RKO (cell line): ENCODE data around the gene ZNF180.
"Not testable (repeated sequence)": the region's sequence is repeated elsewhere in the genome, so short reads cannot be mapped to it uniquely, and the experiment has no call there.

ENCODE experiments used
- DNase-seq: peaks from one replicate; pipeline ENCODE4 v3.0.0-alpha.2; 2016; ENCODE audit warnings: low spot score

The ZNF180 gene

DNA sequence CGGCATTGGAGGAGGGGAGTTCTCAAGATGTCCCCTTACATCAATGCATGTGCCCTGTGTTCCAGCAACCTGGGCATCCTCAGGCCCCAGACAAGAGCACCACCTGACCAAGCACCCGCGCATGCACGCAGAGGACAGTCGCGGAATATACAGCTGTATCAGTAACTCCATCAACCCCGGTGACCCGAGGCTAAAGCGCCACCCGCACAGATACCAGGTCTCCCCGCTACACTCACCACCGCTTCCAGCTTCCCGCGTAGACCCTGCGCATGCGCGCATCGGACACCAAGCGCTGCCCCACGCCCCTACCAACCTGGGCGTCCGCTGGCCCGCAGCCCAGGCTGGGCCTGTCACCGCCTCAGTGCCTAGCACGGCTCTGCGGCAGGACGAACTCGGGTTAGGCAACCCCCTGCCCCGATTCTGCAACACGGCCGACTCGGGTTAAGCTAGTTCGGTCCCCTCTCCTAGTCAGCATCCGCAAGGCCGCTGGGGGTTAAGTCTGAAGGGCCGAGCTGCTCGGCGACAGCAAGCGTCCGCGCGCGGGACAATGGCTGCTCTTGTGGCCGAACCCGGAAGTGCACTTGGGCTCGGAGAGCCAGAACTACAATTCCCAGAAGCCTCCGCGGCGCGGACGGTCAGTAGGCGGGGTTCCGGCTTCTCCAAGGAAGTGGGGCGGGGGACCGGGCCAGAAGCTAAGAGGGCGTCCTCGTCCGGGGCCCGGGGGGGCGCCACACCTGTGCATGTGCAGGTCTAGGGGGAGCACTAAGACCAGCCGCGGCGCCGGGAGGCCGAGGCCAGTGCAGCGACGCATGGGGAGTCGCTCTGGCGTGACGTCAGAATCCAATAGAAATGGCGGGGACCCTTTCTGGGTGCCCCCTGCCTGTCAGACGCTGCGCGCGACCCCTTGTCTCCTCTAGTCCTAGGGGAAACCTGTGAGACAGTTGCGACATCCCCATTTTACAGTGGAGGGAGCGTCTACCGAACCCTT lies at the start of gene ZNF180:
TSS of gene ZNF180 (minus strand) at position 561 of the 988 bp plus-strand sequence. CDS start 3,188 bp downstream, outside the sequence.
- peak; percentile 96 for DNase-seq

DNA sequence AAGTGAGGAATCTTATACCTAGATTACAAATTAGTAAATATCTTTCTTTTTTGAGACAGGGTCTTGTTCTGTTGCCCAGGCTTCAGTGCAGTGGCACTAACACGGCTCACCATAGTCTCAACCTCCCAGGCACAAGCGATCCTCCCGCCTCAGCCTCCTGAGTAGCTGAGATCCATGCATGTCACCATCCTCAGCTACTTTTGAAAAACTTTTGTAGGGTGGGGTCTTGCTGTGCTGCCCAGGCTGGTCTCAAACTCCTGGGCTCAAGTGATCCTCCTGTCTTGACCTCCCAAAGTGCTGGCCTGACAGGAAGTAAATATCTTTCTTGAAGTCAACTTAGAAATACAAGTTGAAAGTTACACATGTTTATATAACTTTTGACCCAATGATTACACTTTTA lies 49.2 kb upstream of the ZNF180 start:
- DNase-seq = no peak

DNA sequence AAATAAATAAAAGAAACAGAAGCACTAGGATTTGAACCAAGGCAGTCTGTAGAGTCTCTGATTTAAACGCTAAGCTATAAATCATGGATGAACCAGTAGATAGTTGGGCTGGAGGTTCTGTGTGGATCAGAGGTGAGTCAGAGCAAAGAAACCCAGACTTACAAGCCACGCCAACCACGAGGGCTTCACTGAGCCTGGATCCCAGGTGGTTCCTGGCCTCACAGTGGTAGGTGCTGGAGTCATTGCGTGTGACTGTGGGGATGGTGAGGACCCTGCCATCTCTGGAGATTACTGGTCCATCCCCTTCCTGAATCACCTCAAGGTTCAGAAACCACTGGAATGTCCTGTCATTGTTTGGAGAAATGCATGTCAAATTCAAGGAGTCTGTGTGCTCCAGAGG lies 48.4 kb upstream of the ZNF180 start:
- no peak for DNase-seq

DNA sequence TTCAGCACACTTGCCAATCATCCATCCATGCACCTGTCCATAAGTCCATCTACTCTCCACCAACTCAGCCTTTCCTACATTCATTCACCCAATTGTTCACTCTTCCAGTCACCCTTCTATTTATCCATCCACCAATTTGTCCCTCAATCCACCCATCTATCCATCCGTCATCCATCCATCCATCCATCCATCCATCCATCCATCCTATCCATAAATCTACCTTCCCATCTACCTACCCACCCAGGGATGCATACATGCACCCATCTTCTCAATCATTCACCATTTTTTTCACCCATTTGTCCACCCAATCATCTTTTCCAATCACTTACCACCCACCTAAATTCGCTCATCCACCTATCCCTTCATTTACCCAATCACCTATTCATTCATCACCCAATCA lies 43.7 kb upstream of the ZNF180 start:
- no peak for DNase-seq

DNA sequence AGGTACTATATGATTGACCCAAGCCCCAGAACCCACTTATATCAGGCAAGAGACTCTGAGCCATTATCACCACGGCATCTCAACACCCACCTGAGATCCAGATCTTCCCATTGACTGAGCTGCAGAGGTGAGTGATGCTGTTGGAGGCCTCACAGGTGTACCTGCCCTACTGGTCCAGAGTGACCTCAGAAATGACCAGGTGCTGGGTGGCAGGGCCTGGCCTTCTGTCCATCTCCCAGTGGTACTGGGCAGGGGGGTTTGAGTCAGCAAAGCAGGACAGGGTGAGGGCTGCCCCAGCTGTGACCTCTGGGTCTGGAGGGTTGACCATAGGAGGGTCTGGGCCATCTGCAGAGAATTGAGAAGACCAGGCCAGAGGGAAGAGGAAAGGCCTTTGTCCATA lies 42.3 kb upstream of the ZNF180 start:
- DNase-seq = no peak

DNA sequence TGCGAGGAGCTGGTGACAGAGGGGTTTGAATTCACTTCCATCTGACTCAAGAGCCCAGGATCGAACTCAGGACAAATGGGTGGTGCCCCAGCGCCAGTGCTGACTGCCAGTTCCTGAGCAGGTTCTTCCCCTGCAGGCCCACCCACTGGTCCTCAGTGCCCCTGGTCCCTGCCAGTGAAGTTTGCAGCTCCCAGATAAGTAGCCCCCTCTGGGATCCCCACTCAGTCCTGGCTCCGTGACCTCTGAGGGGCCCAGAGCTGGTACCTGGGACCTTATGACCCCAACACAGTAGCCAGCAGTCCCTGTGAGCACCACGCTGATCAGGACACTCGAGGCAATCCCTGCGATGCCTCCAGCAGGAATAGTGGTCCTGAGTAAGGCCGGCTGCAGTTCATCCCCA lies 40.4 kb upstream of the ZNF180 start:
- no peak for DNase-seq

DNA sequence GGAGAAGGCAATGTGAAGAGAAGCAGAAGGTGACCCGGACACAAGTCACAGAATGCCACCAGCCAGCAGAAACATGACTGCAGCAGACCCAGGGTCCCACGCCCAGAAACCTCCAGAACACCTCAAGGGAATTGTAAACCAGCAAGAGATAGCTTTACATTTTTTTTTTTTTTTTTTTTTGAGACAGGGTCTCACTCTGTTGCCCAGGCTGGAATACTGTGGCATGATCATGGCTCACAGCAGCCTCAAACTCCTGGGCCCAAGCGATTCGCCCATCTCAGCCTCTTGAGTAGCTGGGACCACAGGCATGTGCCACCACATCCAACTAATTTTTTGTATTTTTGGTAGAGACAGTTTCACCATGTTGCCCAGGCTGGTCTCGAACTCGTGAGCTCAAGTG lies 39.7 kb upstream of the ZNF180 start:
- no peak for DNase-seq

DNA sequence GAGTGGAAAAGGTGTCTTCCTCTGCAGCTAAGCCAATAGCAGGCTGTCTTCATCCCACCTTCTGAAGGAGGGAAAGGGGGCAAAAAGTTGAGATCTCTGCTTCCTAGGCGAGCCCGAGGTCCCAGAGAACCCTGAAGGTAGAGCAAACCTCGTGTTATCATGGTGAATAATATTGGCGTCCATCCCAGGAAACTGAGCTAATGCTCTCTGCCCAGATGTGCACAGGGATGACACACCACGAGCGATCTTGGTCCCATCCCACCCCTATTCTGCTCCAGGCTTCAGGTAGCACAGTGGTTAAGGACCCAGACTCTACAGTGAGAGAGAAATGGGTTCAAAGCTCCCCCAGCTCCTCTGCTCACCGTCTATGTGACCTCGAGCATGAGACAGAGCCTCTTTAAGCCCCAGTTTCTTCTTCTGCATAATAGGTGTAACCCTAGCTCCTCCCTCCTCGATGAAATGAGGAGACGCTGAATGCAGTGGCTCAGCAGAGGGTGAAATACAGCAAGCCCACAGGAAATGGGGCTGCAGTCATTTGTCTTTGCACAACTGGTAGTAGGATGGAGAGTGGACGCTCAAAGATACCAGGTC lies 39.0 kb upstream of the ZNF180 start:
- peak; percentile 18 for DNase-seq

DNA sequence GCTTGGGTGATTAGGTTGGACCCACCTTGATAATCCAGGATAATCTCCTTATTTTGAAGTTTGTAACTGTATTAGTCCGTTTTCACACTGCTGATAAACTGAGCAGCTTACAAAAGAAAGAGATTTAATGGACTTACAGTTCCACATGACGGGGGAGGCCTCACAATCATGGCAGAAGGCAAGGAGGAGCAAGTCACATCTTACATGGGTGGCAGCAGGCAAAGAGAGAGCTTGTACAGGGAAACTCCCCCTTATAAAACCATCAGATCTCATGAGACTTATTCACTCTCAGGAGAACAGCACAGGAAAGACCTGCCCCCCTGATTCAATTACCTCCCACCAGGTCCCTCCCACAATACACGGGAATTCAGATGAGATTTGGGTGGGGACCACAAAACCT lies 35.0 kb upstream of the ZNF180 start:
- DNase-seq = not testable (repeated sequence)

DNA sequence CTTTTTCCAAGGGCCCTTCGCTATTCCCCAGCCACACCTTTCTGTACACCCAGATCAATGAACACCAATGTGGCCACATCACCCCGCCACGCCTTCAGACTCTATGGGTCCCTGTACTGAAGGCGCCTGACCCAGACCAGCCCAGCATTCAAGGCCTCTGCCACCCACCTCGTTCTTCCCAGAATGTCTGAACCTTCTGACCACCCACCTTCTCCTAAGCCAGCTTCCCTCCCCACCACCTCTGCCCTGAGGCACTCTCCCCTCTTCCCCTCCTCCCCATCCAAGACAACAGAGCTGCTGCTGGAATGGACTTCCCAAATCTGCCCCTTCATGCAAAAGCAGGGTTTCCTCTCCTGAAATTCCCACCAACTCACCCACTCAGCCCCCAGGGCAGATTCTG lies 32.5 kb upstream of the ZNF180 start:
- no peak for DNase-seq

DNA sequence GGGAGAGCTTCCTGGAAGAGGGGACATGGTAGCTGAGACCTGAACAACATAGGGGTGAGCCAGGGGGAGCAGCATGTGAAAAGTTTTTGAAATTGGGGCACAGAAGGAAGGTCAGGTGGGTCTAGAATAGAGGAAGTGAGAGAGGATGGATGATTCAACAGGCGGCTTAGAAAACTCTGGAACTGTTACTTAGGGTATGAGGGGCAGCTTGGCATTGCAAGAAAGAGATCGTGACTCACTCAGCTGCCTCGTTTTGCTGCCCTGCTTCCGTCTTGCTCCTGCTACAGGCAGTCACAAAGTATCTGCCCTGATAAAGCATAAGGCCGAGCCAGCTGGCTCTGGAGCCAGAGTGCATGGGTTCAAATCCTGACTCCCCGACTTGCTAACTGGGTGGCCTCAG lies 30.5 kb upstream of the ZNF180 start:
- peak; percentile 48 for DNase-seq

DNA sequence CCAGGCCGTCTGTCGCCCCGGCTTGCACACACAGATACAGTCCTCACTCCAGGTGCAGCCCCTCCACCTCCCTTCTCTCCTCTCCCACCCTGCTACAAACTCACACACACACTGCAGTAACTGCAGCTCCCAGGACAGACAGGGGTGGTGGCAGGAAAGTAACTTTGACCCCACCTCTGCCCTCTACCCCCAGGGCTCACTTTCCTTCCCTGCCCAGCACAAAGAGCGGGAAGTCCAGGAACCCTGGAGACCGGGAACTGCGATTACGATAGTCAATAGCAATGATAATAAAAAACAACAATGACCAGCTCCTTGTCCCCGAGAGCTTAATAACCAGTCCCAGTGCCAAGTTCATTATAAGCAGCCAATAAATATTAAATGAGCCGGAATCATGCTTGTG lies 29.2 kb upstream of the ZNF180 start, which contains the start of gene CEACAM20:
TSS of gene CEACAM20 (minus strand) at position 140 of the 400 bp plus-strand sequence. CDS start 166 bp downstream, outside the sequence.
- no peak for DNase-seq

DNA sequence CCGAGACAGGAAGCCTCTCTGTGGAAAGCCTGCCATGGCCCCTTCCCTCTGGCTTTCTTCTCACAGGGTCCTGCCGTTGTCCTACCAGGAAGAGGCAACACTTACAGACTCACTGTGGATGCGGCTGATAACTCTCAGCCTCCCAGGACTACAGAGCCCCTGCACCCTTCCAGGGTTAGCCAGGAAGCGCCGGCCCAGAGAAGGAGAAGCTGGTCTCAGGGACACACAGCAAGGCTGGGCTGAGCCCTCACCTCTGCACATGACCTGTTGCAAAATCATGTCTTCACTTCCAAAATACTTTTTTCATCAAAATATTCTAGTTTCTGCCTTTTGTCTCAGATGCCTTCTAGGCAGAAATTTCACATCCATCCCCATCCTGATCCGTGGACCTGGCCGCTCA lies 27.2 kb upstream of the ZNF180 start:
- DNase-seq = no peak

DNA sequence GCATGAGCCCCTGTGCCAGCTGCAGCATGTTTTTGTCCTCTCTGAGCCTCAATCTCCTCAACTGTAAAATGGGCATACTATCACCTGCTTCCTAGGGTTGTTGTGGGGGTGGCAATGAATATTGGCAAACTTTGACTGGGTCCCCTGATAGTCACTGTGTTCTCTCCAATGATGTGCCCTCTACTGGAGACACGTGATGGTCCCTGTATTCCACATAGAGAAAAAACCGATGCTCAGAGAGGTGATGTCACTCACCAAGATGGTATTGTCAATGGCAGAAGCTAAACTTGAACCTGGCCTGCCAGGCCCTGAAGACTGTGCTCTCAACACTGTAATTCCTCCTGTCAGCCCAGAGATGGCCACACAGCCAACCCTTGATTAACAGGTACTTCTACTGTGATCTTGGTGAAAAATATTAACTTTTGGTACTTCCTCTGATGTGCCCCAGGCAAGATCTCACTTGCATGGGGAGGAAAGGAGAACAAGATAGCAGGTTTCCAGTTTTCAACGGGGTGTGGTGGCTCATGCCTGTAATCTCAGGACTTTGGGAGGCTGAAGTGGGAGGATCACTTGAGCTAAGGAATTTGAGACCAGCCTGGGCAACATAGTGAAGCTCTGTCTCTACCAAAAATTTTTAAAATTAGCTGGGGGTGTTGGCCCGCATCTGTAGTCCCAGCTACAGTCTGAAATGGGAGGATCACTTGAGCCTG lies 25.6 kb upstream of the ZNF180 start:
- DNase-seq = no peak

DNA sequence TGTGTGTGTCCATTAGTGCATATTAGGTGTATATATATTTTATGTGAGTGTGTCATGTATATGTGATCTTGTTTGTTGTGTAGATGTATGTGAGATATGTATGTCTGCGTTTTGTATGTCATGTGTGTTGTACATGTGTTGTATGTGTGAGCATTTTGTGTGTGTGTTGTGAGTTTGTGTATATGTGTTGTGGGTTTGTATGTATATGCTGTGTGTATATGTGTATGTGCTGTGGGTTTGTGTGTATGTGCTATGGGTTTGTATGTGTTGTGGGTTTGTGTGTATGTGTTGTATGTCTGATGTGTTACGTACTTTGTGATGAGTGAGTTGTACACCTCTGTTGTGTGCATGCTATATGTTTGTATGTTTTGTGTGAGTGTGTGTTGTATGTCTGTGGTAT lies 21.0 kb upstream of the ZNF180 start:
- no peak for DNase-seq

DNA sequence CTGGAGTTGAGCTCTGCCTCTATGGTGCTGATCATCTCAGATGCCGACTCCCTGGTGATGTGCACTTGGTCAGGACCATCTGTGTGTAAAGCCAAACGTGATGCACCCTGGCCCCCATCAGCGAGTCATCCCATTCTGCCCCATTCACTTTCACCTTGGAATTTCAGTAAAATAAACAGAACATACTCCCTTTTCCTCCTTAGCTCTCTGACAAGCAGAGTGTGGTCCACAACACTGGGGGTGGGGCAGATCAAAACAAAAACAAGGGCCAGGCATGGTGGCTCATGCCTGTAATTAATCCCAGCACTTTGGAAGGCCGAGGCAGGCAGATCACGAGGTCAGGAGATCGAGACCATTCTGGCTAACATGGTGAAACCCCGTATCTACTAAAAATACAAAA lies 16.8 kb upstream of the ZNF180 start:
- no peak for DNase-seq

DNA sequence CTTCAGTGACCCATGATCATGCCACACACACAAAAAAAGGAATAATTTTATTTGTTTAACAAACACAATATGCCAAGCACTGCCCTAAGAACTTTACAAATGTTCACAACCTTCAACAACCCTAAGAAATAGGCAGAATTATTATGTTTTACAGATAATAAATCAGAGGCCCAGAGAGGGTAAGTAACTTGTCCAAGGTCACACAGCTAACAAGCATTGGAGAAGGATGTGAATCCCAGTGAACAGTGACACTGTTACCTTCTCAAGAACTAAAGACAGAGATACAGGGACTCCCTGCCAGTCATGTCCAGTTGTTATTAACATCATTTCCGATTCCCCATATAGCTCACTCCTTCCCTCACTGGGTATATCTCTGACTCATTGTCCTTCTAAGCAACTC lies 15.6 kb upstream of the ZNF180 start:
- DNase-seq = no peak

DNA sequence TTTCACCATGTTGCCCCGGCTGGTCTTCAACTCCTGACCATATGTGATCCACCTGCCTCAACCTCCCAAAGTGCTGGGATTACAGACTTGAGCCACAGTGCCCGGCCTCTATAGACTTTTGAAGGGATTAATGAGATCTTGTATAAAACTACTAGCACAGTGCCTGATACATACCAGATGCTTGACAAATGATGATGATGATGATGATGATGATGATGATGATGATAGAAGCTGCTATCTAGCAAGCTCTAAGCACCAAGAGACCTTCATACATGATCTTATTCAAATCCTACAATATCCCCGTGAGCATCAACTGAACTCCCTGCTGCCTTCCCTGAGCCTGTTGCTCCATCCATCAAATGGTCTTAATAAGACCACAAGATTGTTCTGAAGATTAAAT lies 14.7 kb upstream of the ZNF180 start:
- no peak for DNase-seq

DNA sequence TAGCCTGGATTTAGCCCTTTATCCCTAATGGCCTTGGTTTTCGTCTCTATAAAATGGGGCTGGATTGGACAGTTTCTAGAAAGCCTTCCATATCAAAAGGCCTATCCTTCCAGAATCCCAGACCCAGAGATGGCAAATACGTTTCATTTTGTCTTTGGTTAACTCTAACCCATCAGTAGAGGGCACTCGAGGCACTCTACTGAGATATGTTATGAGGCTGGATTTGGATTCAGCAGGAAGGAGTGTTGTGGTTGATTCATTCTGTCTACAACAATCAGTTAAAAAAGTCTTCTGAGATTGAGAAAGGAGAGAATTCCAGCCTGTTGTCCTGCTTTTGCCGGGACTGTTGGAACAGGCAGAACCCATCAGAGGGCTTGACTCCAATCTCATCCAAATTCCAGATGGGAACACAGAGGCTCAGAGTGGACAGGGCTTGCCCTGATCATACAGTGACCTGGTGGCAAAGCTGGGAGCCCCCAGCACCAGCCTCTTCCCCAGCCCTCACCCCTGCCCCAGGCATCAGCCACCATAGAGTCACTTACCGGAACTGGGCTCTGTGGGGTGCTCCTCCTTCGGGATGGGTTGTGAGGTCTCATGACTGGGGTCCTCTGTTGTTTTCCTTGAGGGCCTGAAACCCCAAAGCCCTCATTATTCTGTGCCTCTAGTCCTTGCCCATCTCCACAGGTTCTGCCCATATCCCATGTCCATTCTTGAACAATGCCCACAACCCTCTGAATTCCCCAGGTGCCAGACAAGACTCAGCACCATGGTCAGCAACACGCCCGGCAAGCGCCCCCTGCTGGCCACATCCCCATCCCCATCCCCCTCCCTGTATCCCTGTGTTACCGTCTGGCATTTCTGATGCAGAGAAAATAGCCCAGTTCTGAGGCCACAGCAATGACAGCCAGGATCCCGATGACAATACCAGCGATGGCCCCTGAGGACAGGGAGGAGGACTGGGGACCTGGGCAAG lies 12.3 kb upstream of the ZNF180 start:
- peak; percentile 63 for DNase-seq

DNA sequence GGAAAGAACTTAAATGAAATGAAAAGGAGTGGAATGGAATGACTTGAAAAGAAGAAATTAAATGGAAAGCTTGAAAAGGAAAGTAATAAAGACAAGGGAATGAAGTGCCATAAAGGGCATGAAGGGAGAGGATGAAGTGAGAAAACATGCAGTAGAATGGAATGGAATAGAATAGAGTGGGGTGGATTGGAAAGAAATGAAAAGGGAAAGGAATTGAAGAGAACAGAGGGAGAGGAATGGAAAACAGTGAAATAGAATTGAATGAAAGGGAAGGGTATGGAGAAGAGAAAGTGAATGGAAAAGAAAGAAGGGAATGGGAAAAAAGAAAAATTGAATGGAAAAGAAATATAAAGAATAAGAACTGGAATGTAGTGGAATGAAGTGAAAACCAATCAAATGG lies 9.2 kb upstream of the ZNF180 start:
- DNase-seq = no peak

DNA sequence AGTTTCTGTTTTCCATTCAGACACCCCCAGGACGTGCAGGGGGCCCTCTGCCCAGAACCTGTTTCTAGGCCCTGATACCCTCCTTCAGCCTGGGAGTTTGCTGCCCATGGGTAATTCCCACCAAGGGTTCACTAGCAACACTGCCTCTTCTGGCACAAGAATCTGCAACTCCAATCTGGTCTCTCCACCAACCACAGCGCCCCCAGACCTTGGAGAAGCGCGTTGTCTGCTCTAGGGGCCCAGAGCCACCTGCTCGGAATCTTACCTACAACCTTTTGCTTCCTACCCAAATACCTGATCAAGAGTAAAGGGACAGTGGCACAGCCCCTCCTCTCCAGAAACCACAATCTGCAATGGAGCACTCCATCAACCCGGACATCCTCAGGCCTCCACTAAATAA lies 763 bp downstream of the ZNF180 start:
- peak; percentile 75 for DNase-seq

DNA sequence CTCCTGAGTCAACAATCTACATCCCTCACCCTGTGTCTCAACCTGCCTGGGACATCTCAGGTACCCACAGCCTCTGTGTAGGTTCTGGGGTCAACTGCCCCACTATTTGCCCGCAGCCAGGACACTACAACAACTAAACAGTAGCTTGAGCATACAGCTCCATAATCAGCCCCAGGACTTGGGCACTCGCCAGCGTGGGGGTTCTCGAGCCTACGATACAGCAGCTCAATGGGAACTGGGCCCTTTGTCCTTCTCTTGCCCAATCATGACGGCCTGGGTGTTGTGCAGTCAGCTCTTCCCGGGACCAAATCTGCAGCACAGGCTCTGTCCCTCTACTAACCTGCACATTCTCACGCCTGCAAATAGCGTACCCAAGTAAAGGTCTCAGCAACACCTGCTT lies 1.3 kb downstream of the ZNF180 start:
- peak; percentile 48 for DNase-seq
